ENCODE data around the gene OR2S2. TPM values are rescaled to one million over a fixed set of nuclear protein-coding genes. Genes with fewer than 3 reads are reported as not detected.
A peak's percentile ranks its signal among the peaks of the same experiment; 100 is the strongest.
"Not testable (repeated sequence)": the region's sequence is repeated elsewhere in the genome, so short reads cannot be mapped to it uniquely, and the experiment has no call there.

OR2S2 gene
- not detected for total RNA-seq

DNA sequence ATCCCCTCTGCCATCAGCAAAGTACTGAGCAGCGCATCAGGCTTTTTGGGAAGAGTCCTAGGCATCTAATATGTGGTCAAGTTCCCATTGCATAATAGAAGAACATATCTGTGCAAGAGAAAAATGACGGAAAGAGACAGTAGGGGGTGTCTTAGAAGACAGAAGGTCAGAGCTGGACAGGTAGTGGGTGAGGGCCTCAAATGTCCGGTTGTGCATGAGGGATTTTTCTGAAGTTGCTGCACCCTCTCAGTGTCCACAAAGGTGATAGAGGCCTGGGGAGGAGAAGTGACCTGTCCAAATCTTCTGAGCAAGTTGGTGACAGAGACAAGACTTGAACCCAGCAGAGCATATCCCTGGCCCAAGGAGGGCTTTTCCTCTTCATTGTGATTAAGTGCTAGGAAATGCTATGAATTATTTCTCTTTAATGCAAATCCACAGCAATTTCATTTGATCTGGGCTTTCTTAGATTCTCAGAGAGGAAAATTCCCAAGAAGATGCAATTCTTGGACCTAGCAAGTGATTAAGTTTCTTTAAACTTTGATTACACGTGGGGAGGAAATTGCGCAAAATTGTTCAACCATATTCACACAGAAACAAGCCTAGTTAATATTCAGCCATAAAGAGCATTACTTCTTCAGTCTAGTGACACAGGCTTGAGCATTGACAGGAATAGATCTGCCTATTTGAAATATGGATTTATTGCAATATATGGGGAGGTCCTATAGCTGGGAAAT, at the start of gene OR2S2:
Gene OR2S2, minus strand, starts transcription at position 51 of the 734 bp plus-strand sequence. CDS start 56 bp downstream, outside the sequence.
- Histone ChIP-seq H3K27ac (no peak within 1 kb of the TSS), H3K4me1 (no peaks in the 10 kb centered on the region), H3K27me3 (no peaks in the 10 kb centered on the region), H3K9me3 (no peaks in the 10 kb centered on the region), H3K4me3 (no peak within 1 kb of the TSS), H3K36me3 (no peaks in the 10 kb centered on the region)
- intact Hi-C loops (cut with DNase I; ENCODE audit: low total_unique reads): no loop called here
- TF ChIP-seq POLR2A (IDR thresholded peaks at IDR 0.05) (no peak), POLR2AphosphoS5 (IDR thresholded peaks at IDR 0.05) (no peak)
- TF ChIP-seq, protein P1, sequence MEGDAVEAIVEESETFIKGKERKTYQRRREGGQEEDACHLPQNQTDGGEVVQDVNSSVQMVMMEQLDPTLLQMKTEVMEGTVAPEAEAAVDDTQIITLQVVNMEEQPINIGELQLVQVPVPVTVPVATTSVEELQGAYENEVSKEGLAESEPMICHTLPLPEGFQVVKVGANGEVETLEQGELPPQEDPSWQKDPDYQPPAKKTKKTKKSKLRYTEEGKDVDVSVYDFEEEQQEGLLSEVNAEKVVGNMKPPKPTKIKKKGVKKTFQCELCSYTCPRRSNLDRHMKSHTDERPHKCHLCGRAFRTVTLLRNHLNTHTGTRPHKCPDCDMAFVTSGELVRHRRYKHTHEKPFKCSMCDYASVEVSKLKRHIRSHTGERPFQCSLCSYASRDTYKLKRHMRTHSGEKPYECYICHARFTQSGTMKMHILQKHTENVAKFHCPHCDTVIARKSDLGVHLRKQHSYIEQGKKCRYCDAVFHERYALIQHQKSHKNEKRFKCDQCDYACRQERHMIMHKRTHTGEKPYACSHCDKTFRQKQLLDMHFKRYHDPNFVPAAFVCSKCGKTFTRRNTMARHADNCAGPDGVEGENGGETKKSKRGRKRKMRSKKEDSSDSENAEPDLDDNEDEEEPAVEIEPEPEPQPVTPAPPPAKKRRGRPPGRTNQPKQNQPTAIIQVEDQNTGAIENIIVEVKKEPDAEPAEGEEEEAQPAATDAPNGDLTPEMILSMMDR (IDR thresholded peaks at IDR 0.05): no peak
- DNase-seq (ENCODE audit: low spot score in 2 of 2): no peak

DNA sequence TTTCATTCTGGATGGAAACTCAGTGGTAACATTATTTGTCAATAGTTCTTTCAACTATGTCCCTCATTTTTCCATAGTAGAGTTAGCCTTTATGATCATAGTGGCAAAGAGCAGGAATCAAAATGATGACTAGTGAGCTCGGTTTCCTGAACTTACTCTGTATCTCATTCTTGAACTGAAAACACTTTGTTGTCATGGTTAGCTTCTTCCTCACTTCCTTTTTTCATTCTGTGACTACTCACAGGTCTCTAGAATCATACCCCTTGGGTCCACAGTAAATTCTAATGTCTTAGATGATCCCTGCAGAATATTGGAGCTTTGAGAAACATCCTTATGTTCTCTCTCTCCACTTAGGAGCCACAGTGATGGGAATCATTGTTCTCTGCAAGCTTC, 49.4 kb upstream of the OR2S2 start:
- H3K9me3 ChIP-seq: no peaks in the 10 kb centered on the region
- intact Hi-C loops (cut with DNase I; ENCODE audit: low total_unique reads): no loop called here
- TF ChIP-seq POLR2AphosphoS5 (IDR thresholded peaks at IDR 0.05): no peak
- TF ChIP-seq, protein P1 (IDR thresholded peaks at IDR 0.05): no peak
- no peak for TF ChIP-seq POLR2A (IDR thresholded peaks at IDR 0.05)

DNA sequence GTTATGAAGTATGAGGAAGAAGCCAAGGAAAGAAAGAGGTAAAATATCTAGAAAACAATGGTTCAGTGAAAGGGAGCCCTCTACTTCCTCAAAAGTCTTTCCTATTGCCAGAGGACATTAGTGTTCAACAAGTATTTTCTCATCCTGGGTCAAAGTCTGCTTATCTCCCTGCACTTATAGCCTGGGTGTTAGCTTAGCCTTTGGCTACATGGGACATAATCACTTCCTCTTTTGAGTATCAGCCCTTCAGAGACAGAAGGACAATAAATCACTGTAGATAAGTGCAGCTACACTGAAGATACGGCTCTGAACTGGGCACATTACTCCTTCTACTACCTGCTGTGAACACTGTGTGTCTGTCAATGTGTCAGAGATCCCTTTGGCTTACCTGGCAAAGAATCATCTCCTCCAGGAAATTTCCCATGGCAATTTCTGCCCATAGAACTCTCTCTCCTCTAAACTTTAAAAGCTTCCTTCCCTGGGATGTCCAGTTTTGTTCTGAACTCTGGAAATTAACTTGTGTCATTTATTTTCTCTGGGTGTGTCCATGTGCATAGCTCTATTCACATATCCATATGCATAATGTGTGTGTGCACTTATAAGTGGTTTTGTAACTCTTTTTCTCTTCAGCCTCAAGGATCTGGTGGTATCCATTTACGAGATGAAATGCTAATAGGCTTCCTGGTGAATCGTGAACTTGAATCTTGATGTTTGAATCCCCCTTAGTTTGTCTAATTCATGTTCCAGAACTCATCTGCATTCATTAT, 48.8 kb upstream of the OR2S2 start:
- intact Hi-C loops (cut with DNase I; ENCODE audit: low total_unique reads): no loop called here
- Histone ChIP-seq H3K4me1 (no peaks in the 10 kb centered on the region), H3K27me3 (no peaks in the 10 kb centered on the region), H3K4me3 (no peak overlapping the region), H3K9me3 (no peaks in the 10 kb centered on the region), H3K36me3 (no peaks in the 10 kb centered on the region), H3K27ac (no peak overlapping the region)
- TF ChIP-seq POLR2AphosphoS5 (IDR thresholded peaks at IDR 0.05) (no peak), POLR2A (IDR thresholded peaks at IDR 0.05) (no peak)
- TF ChIP-seq, protein P1 (IDR thresholded peaks at IDR 0.05): no peak
- no peak for DNase-seq (ENCODE audit: low spot score in 2 of 2)

More for the DNA sequence above, 49.4 kb upstream of the OR2S2 start:
- H3K27ac ChIP-seq: no peak overlapping the region
- H3K4me1 ChIP-seq: no peaks in the 10 kb centered on the region
- no peak overlapping the region for H3K4me3 ChIP-seq
- no peaks in the 10 kb centered on the region for H3K27me3 ChIP-seq
- H3K36me3 ChIP-seq: no peaks in the 10 kb centered on the region
- DNase-seq (ENCODE audit: low spot score in 2 of 2): no peak

DNA sequence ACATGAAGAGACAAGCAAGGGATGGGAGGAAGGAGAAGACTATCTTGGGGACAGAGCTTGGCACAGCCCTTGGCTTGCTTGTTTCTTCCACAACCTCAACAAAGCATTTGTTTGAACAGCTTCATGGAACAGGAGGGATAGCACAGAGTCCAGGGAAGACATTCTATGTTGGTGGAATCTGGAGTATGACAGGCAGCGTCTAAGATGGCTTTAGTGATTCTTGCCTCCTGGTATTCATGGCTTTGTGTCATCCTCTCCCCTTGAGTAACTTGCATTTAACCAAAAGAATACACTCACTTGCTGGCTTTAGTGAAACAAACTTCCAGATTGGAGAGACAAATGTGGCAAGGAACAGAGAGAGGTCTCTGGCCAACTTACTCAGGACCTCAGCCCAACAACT, 47.9 kb upstream of the OR2S2 start:
- Histone ChIP-seq H3K9me3 (no peaks in the 10 kb centered on the region), H3K4me3 (no peak overlapping the region), H3K36me3 (no peaks in the 10 kb centered on the region), H3K4me1 (no peaks in the 10 kb centered on the region), H3K27me3 (no peaks in the 10 kb centered on the region), H3K27ac (no peak overlapping the region)
- TF ChIP-seq POLR2A (IDR thresholded peaks at IDR 0.05): no peak
- TF ChIP-seq POLR2AphosphoS5 (IDR thresholded peaks at IDR 0.05): no peak
- TF ChIP-seq, protein P1 (IDR thresholded peaks at IDR 0.05): no peak
- DNase-seq (ENCODE audit: low spot score in 2 of 2): no peak
- intact Hi-C loops (cut with DNase I; ENCODE audit: low total_unique reads): no loop called here

- H3K27me3 ChIP-seq: no peaks in the 10 kb centered on the region
- H3K27ac ChIP-seq: no peak overlapping the region
- H3K4me3 ChIP-seq: no peak overlapping the region
- TF ChIP-seq, protein P1 (IDR thresholded peaks at IDR 0.05): no peak
- TF ChIP-seq POLR2AphosphoS5 (IDR thresholded peaks at IDR 0.05): peak in 1 of 3 donors; percentile 52
- H3K9me3 ChIP-seq: peaks cover 0 to 4% of the 10 kb centered on the region in 2 donors
- H3K36me3 ChIP-seq: no peaks in the 10 kb centered on the region
- H3K4me1 ChIP-seq: no peaks in the 10 kb centered on the region
- intact Hi-C loops (cut with DNase I; ENCODE audit: low total_unique reads): no loop called here
- DNase-seq (ENCODE audit: low spot score in 2 of 2): no peak
Observed at GRCh38 chr9:35998333-35998732, 40.4 kb upstream of the OR2S2 start.

DNA sequence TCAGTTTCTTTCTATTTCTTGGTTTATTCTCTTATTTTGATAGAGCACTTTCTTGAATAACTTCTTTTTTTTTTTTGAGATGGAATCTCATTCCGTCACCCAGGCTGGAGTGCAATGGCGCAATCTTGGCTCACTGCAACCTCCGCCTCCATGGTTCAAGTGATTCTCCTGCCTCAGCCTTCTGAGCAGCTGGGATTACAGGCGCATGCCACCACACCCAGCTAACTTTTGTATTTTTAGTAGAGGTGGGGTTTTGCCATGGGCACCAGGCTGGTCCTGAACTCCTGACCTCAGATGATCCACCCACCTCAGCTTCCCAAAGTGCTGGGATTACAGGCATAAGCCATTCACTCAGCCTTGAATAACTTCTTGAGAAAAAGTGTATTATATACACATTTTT, 39.1 kb upstream of the OR2S2 start:
- intact Hi-C loops (cut with DNase I; ENCODE audit: low total_unique reads): not testable (repeated sequence)

More for the DNA sequence above, 39.1 kb upstream of the OR2S2 start:
- H3K27me3 ChIP-seq; DNase-seq (ENCODE audit: low spot score in 2 of 2); H3K9me3 ChIP-seq; H3K36me3 ChIP-seq; H3K4me1 ChIP-seq; H3K4me3 ChIP-seq: not testable (repeated sequence)
- H3K27ac ChIP-seq: peak overlapping the region; percentile 1 to 65
